ENCODE results near the gene MLLT10. TPM values are rescaled to one million over a fixed set of nuclear protein-coding genes. Genes with fewer than 3 reads are reported as not detected.

MLLT10 gene
- total RNA-seq = 19.5 TPM

DNA sequence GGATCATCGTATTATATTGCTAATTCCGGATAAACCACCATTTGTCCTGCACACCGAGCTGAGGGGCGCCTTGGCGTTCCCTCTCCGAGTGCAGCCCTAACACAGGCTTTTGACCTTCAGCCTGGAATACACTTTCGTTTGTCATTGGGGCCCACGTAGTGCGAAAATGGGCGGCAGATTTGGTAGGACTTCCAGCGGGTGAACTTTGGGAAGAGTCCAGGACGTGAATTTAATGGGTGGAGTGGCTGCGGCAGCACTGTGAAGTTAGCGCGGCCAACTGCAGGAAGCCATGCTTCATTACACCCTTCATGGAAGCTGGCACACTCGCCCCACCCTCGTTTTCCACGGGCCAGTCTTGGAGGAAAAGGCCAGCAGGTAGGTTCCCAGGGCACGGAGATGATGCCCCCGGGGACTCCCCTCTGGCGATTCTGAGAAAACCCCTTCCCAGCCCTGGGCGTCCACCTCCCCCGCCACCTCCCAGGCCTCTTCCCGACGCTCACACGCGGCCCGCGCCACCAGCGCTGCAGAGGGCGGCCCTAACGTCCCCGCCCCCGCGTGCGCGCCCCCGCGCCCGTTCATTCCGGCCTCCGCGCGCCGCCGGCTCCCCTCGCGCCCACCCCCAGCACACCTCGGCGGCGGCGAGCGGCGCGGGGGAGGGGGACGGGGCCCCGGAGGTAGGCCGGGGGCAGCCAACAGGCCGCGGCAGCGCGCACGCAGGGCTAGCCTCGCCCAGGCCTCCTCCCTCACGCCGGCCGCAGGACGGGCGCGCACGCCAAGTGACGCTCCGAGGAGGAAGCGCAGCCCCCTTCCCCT is at the start of gene MLLT10:
Gene MLLT10, plus strand, starts transcription at position 766 of the 813 bp plus-strand sequence. CDS start 413 bp downstream, outside the sequence.
- peak; percentile 96 for DNase-seq (ENCODE audit: low spot score)
- ATAC-seq = peak; percentile 90

- ATAC-seq (no peak), DNase-seq (ENCODE audit: low spot score) (no peak)
Observed at GRCh38 chr10:21487416-21488180, 46.4 kb upstream of the MLLT10 start.

DNA sequence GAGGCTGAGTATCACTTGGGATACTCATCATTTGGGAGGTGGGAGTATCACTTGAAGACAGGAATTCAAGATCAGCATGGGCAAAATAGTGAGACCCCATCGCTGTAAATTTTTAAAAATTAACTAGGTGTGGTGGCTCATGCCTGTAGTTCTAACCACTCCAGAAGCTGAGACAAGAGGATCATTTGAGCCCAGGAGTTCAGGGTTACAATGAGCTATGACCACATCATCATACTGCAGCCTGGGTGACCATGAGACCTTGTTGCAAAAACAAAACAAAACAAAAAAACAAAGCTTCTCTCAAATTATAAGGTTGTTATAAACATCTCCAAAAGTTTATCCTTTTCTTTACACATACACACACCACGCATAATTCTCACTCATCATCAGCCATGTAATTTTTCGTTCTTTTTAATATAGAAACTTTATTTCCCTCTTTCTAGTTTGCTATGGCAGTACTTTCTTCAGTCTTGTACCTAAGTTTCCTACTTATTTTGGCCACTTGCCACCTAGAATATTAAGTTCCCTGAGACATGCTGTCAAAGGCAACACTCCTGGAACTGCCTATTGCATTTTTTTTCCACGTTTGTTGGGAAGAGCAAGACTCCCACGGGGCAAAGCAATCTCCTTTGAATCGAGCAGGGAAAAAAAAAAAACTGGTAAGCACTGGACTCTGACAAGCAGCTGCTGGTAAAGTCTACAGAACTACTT is 45.6 kb upstream of the MLLT10 start:
- DNase-seq (ENCODE audit: low spot score) (no peak), ATAC-seq (no peak)

- ATAC-seq (no peak), DNase-seq (ENCODE audit: low spot score) (no peak)
Observed at GRCh38 chr10:21488957-21489446, 45.0 kb upstream of the MLLT10 start.

- ATAC-seq (no peak), DNase-seq (ENCODE audit: low spot score) (no peak)
Observed at GRCh38 chr10:21490028-21490710, 43.9 kb upstream of the MLLT10 start.

DNA sequence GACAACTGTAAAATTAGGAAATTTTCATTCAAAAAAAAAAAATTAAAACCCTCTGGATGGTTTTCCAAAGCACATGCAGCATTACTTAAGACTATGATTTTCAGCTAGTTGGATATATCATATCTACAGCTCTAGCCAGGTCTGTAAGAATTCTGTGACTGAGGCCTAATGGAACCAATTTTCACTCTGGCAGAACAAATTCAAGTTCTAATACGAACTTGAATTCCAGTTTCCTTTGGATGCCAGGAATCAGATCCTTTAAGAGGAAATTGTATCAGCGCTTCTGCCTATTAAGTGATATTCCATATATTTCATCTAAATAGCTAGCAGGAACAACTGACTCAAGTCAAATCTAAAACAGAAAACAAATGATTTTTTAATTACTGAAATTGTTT is 43.3 kb upstream of the MLLT10 start:
- no peak for DNase-seq (ENCODE audit: low spot score)
- no peak for ATAC-seq

DNA sequence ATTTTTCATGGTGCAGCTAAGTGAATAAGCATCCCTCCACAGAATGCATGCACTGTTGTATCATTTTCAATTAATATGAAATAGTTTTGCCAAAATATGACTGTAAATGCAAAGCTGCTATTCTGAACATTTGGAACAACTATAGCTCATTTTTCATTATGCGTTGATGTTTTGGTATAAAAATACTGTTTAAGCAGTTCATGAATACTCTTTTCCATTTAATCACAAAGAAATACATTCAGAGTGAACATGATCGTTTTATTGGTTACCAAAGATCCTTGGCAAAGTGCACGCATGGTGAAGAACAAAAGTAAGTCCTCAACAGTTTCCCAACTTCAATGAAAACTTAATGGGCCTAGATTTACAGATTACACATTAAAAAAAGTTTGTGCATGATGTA is 41.6 kb upstream of the MLLT10 start:
- ATAC-seq (no peak), DNase-seq (ENCODE audit: low spot score) (no peak)

- no peak for DNase-seq (ENCODE audit: low spot score)
- no peak for ATAC-seq
Observed at GRCh38 chr10:21493784-21494183, 40.2 kb upstream of the MLLT10 start.

DNA sequence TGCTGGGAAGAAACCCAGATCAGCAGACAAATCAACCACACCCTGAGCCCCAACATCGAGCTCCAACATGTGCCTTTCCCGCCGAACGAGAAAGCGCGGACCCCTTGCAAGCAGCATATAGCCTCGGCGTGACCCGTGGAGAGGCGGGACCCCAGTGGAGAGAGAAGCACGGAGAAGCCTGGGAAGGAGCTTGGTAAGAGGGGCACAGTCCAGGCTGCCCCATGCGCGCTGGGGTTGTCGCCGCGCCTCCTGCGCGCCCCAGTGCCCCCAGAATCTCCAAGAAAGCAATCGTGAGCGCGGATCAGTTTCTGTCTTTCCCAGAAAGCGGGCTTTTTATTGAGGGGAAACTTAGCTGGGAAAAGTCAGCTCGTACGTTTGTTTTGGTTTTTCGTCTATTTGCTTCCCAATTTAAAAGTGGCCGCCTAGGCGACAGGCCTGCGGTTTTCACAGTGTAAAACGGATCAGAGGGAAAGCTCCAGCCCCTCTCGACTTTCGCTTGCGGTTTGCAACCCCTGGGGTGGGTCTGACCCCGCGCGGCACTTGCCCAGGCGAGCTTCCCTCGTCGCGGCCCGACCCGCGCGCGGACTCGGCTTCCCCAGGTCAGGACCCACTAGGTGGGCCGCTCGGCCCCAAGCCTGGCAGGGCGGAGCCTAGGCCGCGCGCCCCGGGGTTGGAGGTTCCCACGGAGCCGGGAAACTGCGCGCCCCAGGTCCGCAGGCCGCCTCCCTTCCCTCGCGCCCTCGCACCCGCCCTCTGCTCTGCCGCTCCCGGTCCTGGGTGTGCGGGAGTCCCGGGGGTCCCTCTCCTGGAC is 39.6 kb upstream of the MLLT10 start:
- ATAC-seq (peak; percentile 28), DNase-seq (ENCODE audit: low spot score) (peak; percentile 70)

DNA sequence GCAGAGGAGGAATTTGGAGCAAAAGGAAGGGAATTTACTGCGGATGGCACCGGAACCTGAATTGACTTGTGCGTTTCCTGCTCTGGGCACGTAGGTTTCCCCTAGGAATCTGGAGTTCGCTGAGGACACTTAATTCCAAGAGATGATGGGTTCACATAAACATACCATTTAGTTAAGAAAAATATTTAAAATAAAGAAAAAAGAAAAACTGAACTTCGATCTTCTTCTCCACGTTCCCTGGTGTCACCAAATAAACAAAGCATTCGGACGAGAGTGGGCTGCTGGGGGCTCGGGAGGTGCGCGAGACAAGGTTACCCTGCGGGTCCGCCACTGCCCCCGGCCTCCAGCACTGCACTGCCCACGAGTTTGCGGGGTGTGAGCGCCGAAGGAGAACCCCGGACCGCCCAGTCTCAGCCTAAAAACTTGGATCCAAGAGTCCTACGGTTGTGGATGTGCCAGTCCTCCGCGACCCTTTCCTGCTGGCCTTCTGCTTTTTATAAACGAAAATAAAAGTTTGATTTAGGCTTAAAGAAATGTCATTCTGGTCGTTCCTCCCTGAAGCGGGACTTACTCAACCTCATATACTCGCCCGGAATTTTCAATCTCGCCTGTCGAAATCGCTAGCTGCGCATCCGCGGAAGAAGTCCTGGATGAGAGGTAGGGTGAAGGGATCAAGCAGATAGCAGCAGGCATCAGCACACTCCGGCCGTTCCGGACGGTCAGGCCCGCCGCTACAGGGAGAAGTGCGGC is 38.9 kb upstream of the MLLT10 start:
- ATAC-seq (no peak), DNase-seq (ENCODE audit: low spot score) (no peak)

DNA sequence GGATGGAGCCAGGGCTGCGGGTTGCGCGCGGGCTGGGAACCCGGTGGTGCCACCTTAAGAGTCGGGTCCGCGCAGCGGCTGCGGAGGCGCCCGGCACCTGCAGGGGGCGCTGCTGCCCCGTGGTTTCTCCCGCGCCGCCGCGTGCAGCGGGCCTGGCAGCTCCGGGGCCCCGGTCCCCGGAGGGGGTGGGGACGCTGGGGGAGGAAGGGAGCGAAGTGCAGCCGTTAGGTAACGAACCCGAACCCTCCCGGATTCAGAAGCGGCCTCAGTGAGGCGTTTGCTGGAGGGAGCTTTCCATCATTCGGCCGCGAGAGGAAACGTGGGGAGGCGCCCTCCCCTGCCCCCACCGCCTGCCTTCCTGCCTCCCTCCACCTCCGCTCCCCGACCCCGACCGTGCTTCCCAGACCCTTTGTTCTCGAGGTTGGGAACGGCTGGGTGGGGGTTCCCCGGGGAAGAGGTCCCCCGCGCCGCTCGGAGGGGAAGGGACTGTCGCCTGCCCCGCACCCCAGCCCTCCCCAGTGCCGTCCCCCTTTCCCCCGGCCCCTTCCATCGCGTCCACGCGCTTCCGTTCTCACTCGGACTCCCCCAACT is 38.2 kb upstream of the MLLT10 start:
- peak; percentile 96 for DNase-seq (ENCODE audit: low spot score)
- peak; percentile 80 for ATAC-seq

DNA sequence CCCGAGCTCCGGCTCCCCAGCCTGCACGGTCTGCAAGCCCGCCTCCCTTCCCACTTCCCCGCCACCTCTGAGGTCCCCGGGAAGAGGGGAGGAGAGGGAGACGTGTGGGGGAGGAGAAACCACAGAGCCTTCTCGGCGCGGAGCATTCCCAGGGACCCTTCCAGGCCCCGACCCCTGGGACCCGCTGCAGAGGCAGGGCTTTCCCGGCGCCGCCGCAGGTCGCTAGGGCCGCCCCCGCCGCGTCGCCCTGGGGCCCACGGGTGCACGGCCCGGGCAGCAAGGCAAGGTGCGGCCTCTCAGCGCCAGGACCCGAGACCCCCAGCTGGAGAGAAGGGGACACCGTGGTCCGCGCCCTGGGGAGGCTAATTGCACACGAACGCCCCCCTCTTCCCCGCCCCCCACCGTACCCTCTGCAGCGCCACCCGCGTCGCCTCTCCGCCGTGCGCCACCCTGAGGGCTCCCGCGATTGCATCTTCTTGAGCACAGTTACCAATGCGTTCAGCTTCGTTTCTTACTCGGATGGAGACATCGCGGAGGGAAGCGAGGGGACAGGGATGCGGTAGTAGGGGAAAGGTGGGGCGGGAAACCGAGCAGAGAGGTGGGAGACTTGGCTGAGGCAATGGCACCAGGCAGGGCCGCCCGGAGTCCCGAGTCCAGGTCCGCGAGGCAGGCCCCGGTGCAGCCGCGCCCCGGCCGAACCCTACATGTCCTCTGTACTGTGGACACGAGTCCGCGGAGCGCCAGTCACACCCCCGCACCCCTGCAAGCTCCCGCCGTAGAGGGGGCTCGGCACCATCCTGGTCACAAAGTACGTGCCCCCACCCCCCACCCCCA is 37.5 kb upstream of the MLLT10 start:
- ATAC-seq = peak; percentile 52

DNA sequence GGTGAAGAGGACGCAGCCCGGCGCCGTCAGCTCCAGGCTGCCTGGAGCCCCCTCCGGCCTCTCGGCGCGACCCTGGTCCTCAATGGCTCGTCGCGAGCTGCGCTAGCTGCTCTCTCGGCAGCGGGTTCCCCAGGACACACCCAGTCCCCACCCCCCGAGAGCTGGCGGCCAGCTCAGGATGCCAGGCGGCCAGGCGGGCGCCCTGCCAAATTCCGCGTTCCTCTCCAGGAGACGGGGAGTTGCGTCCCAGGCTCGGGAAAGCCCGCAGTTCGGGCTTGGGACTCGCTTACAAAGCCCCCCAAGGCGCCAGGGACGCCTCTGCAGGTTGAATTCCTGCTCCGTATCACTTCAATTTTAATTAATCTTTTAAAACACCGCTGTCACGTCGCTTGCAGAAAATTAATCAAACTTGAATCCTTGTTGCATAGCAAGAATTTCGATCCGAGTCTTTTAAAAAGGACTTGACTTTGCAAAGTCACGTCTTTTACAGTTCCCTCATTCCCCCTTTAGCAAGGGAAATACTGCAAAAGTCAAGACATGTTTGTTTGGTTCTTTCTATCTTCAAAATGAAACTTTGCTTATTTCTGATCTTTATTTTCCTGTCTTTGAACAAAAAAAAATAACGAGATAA is 36.7 kb upstream of the MLLT10 start:
- peak; percentile 57 for ATAC-seq
- peak; percentile 99 for DNase-seq (ENCODE audit: low spot score)

More for the DNA sequence above, 37.5 kb upstream of the MLLT10 start:
- DNase-seq (ENCODE audit: low spot score) = peak; percentile 85

DNA sequence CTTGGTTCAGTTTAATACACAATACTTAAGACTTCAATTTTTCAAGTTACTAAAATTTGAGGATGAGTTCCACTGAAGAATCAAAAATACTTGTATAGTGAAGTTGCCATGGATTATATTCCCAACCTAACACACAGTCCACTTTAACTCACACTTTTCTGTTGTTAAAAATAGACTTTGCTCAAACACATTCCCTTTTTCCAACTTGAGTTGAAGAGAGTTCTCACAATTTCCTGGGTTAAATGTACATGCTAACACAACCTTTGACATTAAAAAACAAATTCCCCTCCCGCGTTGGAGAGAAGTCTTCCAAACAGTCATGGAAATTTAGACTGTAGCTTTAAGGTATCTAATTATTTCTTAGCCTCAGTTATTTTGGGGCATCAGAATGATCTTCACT is 35.7 kb upstream of the MLLT10 start:
- no peak for DNase-seq (ENCODE audit: low spot score)
- ATAC-seq = no peak

DNA sequence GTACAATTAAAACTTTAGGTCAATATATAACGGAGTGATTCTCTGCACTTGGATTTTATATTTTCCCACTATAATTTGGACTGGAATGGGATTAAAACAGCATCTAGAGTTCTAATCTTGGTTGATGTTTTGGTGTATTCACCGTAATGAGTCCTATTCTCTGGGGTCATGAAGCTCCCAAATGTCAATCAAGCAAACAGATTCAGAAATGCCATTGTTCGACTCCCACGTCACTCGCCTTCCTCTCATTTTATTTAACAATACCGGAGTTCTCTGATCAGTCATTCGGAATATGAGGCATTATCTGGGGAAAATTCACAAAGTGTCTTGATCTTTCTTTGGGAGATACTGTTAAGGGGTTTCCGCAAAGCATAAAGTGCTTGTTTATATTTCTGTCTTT is 35.0 kb upstream of the MLLT10 start:
- ATAC-seq = no peak
- DNase-seq (ENCODE audit: low spot score) = no peak

GRCh38 chr10:21499701-21500577 is 34.1 kb upstream of the MLLT10 start:
- ATAC-seq = peak; percentile 3
- peak; percentile 60 for DNase-seq (ENCODE audit: low spot score)

DNA sequence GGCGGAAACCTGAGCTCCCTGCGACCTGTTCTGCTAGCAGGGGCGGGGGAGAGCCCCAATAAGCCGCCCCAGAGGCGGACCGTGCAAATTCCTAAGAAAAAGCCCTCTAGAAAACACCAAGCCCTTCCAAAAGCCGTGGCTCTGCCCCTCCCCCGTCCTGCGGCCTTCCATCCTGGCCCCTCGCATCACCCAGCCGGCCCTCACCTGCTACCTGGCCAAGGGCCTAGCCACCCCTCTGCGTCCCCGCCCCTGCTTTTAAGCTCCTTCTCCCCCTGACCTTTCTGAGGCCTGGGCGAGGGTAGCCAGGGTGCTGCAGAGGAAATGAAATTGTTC is 33.5 kb upstream of the MLLT10 start:
- DNase-seq (ENCODE audit: low spot score) = no peak
- no peak for ATAC-seq

Data from left lobe of liver (tissue), 2 donors.